Right cardiac atrium (tissue), 5 donors: ENCODE results near the gene GPC6. TPM values are rescaled to one million over a fixed set of nuclear protein-coding genes. Genes with fewer than 3 reads are reported as not detected.
"Not testable (repeated sequence)": the region's sequence is repeated elsewhere in the genome, so short reads cannot be mapped to it uniquely, and the experiment has no call there.

Experiments
- ATAC-seq, 2 donors: fragments of 200-7000 bp; cut with Tn5 transposase; one replicate each; pipeline versions ENCODE4 v1.8.0 to v1.9.1; 2020; ENCODE audit warnings: moderate library complexity in 2 of 2, mild to moderate bottlenecking in 1 of 2
- DNase-seq, 3 donors: peaks; one replicate each; pipeline ENCODE4 v3.0.0-alpha.2; 2020
- H3K27ac ChIP-seq: one replicate; pipeline ENCODE4 v1.5.1; 2013; ENCODE audit warnings: mild to moderate bottlenecking, low read length, control low read depth, moderate library complexity
- H3K27me3 ChIP-seq: one replicate; pipeline ENCODE4 v1.6.1; 2013; ENCODE audit not compliant: control insufficient read depth, insufficient read depth
- H3K4me1 ChIP-seq: one replicate; pipeline ENCODE4 v1.6.1; 2013; ENCODE audit warnings: low read length; ENCODE audit not compliant: control insufficient read depth, insufficient read depth
- H3K4me3 ChIP-seq: one replicate; pipeline ENCODE4 v1.5.1; 2013; ENCODE audit warnings: low read length, control low read depth
- H3K9me3 ChIP-seq: one replicate; pipeline ENCODE4 v1.6.1; 2013; ENCODE audit warnings: low read length; ENCODE audit not compliant: control insufficient read depth
- WGBS: extraction: QIAGEN DNeasy Blood & Tissue Kit; methylation state at CpG from one replicate; pipeline ENCODE4 v1.1.7; 2013; 5-methylcytosine and 5-hydroxymethylcytosine counted together
- intact Hi-C, 4 donors: fragments of 100-400 bp; cut with DNase I; formaldehyde crosslinking; loops; one replicate each; pipeline versions ENCODE4 v1.11.0 to v1.14.0; 2022 to 2023
- polyA plus RNA-seq: library from polyadenylated mRNA; stranded (reverse); fragments of 200-250 nt; gene quantifications from one replicate; pipeline ENCODE4 v1.2.3, GENCODE V29; 2013
- total RNA-seq, 4 donors: library from RNA; stranded (reverse); fragmentation: NEBNext Ultra II Directional; extraction: Animal tissue kit (Norgen Biotek cat#: 25700); gene quantifications; one replicate each; pipeline ENCODE4 v1.2.1, GENCODE V29; 2021
- donor health status: healthy with polysubstance abuse.
- donor health status: DM: no; HTN: yes; CAD: no.
- donor health status: DM: no; HTN: no; CAD: no.
- donor health status: DM: no; HTN: yes; CAD: no; lungs with severe emphysema.
- donor health status: DM: yes; HTN: yes; CAD: no.

The GPC6 gene
- total and polyA plus RNA-seq, 5 donors: 1.5 to 11.0 (median 5.3) TPM

DNA sequence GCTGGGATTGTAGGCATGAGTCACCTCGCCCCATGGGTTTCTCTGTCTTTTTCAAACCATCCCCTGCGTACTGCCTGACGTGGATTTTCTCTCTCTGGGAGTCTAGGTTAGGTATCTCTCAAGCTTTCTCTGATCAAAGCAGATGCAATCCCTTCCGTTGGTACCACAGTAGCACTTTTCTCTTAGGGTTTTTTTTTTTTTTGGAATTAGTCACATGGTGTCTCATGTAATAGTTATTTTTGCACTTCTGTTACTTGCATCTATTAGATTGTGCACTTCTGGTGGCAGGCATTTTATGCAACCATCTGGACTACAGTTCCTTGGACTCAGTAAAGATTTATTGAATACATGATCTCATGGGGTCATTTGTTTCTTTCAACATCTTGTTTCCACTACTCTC is 72.1 kb downstream of the GPC6 start:
- H3K4me1 ChIP-seq: no peaks in the 10 kb centered on the region
- H3K27me3 ChIP-seq: no peaks in the 10 kb centered on the region
- WGBS: 85% methylated on average over 4 of the region's 4 CpGs
- H3K4me3 ChIP-seq: no peak overlapping the region
- ATAC-seq: no peak
- no peak for DNase-seq
- no peak overlapping the region for H3K27ac ChIP-seq
- intact Hi-C loops: no loop called here
- no peaks in the 10 kb centered on the region for H3K9me3 ChIP-seq

DNA sequence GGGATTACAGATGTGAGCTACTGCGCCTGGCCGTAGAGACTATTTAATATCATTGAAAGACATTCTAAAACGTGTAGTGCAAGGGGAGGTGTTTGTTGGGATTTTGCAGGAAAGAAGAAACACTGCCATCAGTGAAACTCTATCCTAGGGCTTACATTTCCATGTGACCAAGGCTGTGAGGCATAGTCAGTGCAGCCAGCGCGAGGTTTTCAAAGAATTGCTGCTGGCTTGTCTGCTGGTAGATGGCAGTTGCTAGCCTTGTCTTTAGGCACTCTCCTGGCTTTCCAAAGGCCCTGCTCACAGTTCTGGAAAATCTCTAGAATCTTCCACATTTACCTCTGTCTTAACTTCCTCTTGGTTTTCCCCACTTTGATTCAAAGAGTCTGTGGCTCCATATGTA is 77.5 kb downstream of the GPC6 start:
- Histone ChIP-seq H3K4me3 (no peak overlapping the region), H3K27me3 (no peaks in the 10 kb centered on the region), H3K9me3 (no peaks in the 10 kb centered on the region), H3K27ac (no peak overlapping the region), H3K4me1 (no peaks in the 10 kb centered on the region)
- 79% methylated on average over 5 of the region's 5 CpGs for WGBS
- intact Hi-C loops: no loop called here
- ATAC-seq (no peak), DNase-seq (no peak)

DNA sequence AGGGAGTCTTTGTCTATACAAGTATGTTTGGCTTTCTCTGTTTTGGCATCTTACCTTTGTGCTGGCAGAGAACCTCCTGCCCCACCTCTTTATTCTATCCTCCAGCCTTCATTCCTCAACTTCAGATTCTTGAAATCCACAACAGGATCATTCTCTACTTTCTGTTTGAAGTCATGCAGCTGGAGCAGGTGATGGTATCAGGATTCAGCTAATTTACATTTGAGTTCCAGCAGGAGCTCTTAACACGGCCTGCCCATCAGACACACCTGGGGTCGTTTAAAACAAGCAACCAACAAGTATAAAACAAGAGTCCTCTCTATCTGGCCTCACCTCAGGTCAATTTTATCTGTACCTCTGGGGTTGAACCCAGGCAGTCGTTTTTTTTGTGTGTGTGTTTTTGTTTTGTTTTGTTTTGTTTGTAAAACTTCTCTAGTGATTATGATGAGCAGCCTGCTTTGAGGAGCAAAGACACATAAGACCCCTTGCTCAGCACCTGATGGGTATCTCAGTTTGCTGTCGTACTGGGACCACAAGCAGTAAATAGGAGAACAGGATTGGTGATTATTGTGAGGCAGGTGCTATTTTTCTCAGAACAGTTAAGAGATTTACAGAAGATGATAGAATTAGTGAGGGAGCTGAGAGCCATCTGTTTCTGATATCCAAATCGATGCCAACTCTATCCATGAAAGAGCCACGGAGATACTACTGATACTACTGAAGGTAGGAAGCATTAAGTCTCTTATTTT is 78.4 kb downstream of the GPC6 start:
- 57% methylated on average over 6 of the region's 6 CpGs for WGBS
- H3K27me3 ChIP-seq: no peaks in the 10 kb centered on the region
- H3K4me3 ChIP-seq: no peak overlapping the region
- intact Hi-C loops: no loop called here
- H3K27ac ChIP-seq: no peak overlapping the region
- DNase-seq: no peak
- no peaks in the 10 kb centered on the region for H3K4me1 ChIP-seq
- no peak for ATAC-seq
- no peaks in the 10 kb centered on the region for H3K9me3 ChIP-seq

- intact Hi-C loops: no loop called here
- no peaks in the 10 kb centered on the region for H3K9me3 ChIP-seq
- DNase-seq (no peak), ATAC-seq (no peak)
- H3K4me3 ChIP-seq: no peak overlapping the region
- H3K4me1 ChIP-seq: no peaks in the 10 kb centered on the region
- no peaks in the 10 kb centered on the region for H3K27me3 ChIP-seq
- no peak overlapping the region for H3K27ac ChIP-seq
These were observed 79.3 kb downstream of the GPC6 start for GRCh38 chr13:93305886-93306285.

DNA sequence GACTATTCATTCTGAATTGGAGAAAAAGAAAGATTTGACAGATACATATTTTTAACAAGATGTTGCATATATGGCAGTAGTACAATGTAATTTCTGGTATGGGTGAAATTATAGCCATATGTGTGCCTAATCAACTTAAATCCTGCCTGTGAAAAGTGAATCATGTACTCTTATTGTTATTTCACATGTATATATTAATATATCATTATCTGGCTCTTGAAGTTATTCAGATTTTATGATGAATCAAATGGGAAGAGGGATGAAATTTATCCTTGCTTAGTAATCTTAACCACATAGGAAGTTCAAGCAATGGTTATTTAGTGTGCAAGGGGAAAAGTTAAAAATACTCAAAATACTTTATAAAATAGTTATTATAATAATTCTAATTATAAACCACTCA is 80.5 kb downstream of the GPC6 start:
- H3K27me3 ChIP-seq: no peaks in the 10 kb centered on the region
- no peak overlapping the region for H3K4me3 ChIP-seq
- H3K4me1 ChIP-seq: no peaks in the 10 kb centered on the region
- H3K27ac ChIP-seq: no peak overlapping the region
- H3K9me3 ChIP-seq: no peaks in the 10 kb centered on the region
- intact Hi-C loops: no loop called here
- ATAC-seq (no peak), DNase-seq (no peak)

DNA sequence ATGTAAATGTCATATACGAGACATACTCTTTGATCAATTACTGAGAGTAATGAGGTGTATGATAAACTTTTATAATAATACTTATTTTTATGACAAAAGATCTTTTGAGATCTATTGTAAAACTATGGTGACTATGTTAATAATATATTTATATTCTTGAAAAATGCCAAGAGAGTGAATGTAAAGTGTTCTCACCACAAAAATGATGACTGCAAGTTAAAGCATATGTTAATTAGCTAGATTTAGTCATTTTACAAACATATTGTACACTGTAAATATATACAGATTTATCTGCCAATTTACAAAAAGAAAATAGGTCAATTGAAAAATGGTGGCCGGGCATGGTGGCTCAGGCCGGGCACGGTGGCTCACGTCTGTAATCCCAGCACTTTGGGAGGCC is 81.0 kb downstream of the GPC6 start:
- Histone ChIP-seq H3K4me3 (no peak overlapping the region), H3K27me3 (no peaks in the 10 kb centered on the region), H3K27ac (no peak overlapping the region), H3K9me3 (no peaks in the 10 kb centered on the region), H3K4me1 (no peaks in the 10 kb centered on the region)
- DNase-seq (no peak), ATAC-seq (no peak)
- 92% methylated on average over 5 of the region's 5 CpGs for WGBS
- intact Hi-C loops: no loop called here

DNA sequence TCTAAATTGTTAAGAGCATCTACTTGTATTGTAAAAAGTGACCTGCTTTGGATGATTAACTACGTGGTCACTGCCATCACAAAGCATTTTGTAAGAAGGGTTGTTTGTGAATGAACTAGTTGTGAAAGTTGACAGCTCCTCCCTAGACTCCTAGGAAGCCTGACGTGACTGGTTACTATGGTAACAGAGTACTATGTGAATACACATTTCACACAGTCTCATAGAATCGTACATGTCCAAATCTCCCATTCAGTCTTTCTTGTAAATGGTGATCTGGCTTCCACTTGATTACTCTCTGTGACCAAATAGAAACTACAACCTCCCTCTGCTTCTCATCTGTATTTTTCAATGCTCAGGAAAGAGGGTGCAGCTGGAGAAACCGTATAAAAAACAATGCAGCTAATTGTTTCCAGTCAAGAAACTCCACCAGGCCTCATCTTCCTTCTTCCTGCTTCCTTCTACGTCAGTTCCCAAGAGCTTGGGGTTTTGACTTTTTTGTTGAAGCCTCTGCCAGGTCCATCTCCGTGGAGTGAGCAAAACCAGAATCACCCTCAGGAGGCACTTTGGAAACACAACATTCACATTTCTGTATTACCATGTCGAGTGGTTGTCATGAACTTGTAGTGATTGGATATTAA is 83.4 kb downstream of the GPC6 start:
- DNase-seq: no peak
- Histone ChIP-seq H3K4me1 (no peaks in the 10 kb centered on the region), H3K27me3 (no peaks in the 10 kb centered on the region), H3K4me3 (no peak overlapping the region), H3K27ac (no peak overlapping the region), H3K9me3 (no peaks in the 10 kb centered on the region)
- WGBS: 53% methylated on average over 7 of the region's 7 CpGs
- intact Hi-C loops: no loop called here
- no peak for ATAC-seq

DNA sequence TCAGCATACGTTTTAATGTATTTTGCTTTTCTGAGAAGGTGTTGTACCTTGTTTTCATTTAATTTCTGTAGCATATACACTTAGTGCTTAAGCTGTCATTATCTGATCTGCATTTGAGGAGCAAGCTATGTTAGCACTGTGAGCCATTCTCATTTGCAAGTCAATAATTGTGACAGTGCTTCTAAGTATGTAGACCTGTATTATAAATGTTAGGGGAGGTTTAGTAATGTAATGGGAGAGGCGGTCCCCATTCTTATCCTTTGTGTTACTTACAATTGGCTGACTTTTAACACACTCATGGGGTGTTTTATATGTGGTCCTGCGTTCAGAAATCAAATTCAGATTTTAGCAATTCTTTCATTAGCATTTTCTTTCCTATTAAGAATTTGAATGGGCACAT is 90.2 kb downstream of the GPC6 start:
- H3K4me3 ChIP-seq: no peak overlapping the region
- H3K4me1 ChIP-seq: no peaks in the 10 kb centered on the region
- no peaks in the 10 kb centered on the region for H3K9me3 ChIP-seq
- no peak overlapping the region for H3K27ac ChIP-seq
- ATAC-seq (no peak), DNase-seq (no peak)
- H3K27me3 ChIP-seq: no peaks in the 10 kb centered on the region
- intact Hi-C loops: no loop called here
- WGBS: 73% methylated on average over 3 of the region's 3 CpGs

- DNase-seq (no peak), ATAC-seq (no peak)
- H3K9me3 ChIP-seq: no peaks in the 10 kb centered on the region
- no peak overlapping the region for H3K4me3 ChIP-seq
- no peak overlapping the region for H3K27ac ChIP-seq
- H3K27me3 ChIP-seq: no peaks in the 10 kb centered on the region
- intact Hi-C loops: no loop called here
- 70% methylated on average over 4 of the region's 4 CpGs for WGBS
- H3K4me1 ChIP-seq: no peaks in the 10 kb centered on the region
These were observed 92.1 kb downstream of the GPC6 start for GRCh38 chr13:93318534-93319254.

DNA sequence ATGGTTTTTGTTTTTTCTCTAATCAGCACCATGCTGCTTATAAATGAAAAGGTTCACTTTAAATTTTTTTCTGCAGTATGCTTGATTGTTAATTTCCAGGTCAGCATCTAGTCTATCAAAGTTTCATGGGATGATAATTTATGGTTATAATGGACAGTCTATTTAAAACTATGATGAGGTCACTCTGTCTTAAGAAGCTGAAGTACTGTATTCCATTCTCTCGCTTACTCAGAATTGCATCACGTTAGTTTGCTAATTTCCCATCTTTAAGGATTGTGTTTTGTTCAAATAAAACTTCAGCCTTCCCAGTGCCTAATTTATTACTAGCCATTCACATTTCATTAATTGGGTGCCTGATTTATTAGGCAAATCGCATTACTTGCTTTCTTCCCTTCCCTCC is 94.3 kb downstream of the GPC6 start:
- no peak for ATAC-seq
- Histone ChIP-seq H3K27ac (no peak overlapping the region), H3K4me1 (no peaks in the 10 kb centered on the region), H3K27me3 (no peaks in the 10 kb centered on the region), H3K4me3 (no peak overlapping the region), H3K9me3 (no peaks in the 10 kb centered on the region)
- WGBS: 75% methylated on average over 3 of the region's 3 CpGs
- intact Hi-C loops: no loop called here
- no peak for DNase-seq

GRCh38 chr13:93323880-93324279 is 97.3 kb downstream of the GPC6 start:
- DNase-seq, H3K4me1 ChIP-seq, H3K27ac ChIP-seq, H3K4me3 ChIP-seq, H3K9me3 ChIP-seq, H3K27me3 ChIP-seq, intact Hi-C loops, ATAC-seq: not testable (repeated sequence)
- 100% methylated on average over 1 of the region's 1 CpG for WGBS
